Psoas muscle (tissue), 8 donors: ENCODE results near the gene CARS2. TPM values are rescaled to one million over a fixed set of nuclear protein-coding genes. Genes with fewer than 3 reads are reported as not detected.

Experiments
- ATAC-seq, 4 donors: fragments of 200-7000 bp; cut with Tn5 transposase; one replicate each; pipeline ENCODE4 v1.9.1; 2020; ENCODE audit warnings: moderate library complexity in 3 of 4, mild to moderate bottlenecking in 2 of 4
- DNase-seq, 2 donors: peaks; one replicate each; pipeline ENCODE4 v3.0.0-alpha.2; 2020
- H3K27ac ChIP-seq: fragments of 200-600 bp; one replicate; pipeline ENCODE4 v1.8.0; 2022
- H3K27me3 ChIP-seq, 3 donors: fragments of 200-600 bp in 1 of 3; one replicate each; pipeline versions ENCODE4 v1.6.1 to v1.8.0; 2013 to 2022; ENCODE audit warnings: low read length in 2 of 3, mild to moderate bottlenecking in 2 of 3, moderate library complexity in 1 of 3; ENCODE audit not compliant: insufficient read depth in 3 of 3
- H3K36me3 ChIP-seq, 2 donors: fragments of 200-600 bp in 1 of 2; one replicate each; pipeline versions ENCODE4 v1.6.1 to v1.8.0; 2013 to 2022; ENCODE audit warnings: low read depth in 1 of 2, mild to moderate bottlenecking in 1 of 2, moderate library complexity in 1 of 2; ENCODE audit not compliant: insufficient read depth in 1 of 2
- H3K4me1 ChIP-seq: fragments of 200-600 bp; one replicate; pipeline ENCODE4 v1.8.0; 2022
- H3K4me3 ChIP-seq: fragments of 200-600 bp; one replicate; pipeline ENCODE4 v1.8.0; 2022; ENCODE audit warnings: mild to moderate bottlenecking
- H3K9me3 ChIP-seq: fragments of 200-600 bp; one replicate; pipeline ENCODE4 v1.8.0; 2022
- WGBS, 3 donors: extraction: QIAGEN DNeasy Blood & Tissue Kit; methylation state at CpG; one replicate each; pipeline versions ENCODE4 v1.1.6 to v1.1.7; 2013; 5-methylcytosine and 5-hydroxymethylcytosine counted together
- intact Hi-C, 2 donors: fragments of 100-400 bp; cut with DNase I; formaldehyde crosslinking; loops; one replicate each; pipeline versions ENCODE4 v1.11.0 to v1.14.2; 2022
- polyA plus RNA-seq, 3 donors: library from polyadenylated mRNA; stranded (reverse); fragments of 200-250 nt; gene quantifications; one replicate each; pipeline ENCODE4 v1.2.3, GENCODE V29; 2013
- total RNA-seq, 4 donors: library from RNA; stranded (reverse); fragmentation: NEBNext Ultra II Directional in 2 of 4; extraction: Animal tissue kit (Norgen Biotek cat#: 25700) in 2 of 4; gene quantifications; one replicate each; pipeline versions ENCODE4 v1.2.1 to v1.2.4, GENCODE V29; 2021 to 2023
- TF ChIP-seq, protein P1 (sequence below): fragments of 200-600 bp; IDR thresholded peaks from one replicate; pipeline ENCODE4 v1.8.0; 2022; ENCODE audit warnings: antibody characterized with exemption
- donor health status: healthy with polysubstance abuse.
- donor health status: DM: no; HTN: no; CAD: no; lungs with moderate emphysema.
- donor health status: Bipolar disorder and iron deficiency.
- donor health status: healthy.
- donor health status: DM: yes; HTN: yes; CAD: no.
- donor health status: DM: no; HTN: no; CAD: no.
- donor health status: DM: no; HTN: no; CAD: no.
- donor health status: DM: yes; HTN: yes; CAD: no.

CARS2 gene
- total and polyA plus RNA-seq, 7 donors: 41.3 to 85.2 (median 56.3) TPM

DNA sequence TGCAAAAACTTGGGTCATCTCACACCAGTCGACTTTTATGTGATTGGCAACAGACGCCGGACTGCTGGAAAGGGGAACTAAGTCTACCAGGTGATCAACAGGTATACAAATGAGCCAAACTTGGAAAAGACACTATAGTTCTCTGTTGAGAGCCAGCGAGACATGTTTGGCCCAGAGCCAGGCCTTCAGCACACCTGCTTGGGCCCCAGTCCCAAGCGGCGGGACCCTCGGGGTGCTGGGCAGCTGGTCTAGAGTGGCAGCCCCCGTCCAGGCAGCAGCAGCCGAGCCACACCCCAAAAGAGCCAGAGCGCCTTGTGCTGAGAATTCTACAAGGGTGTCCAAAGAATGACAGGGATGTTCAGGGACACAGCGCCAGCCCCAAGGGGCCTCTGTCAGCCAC, 62.6 kb downstream of the CARS2 start:
- intact Hi-C loops: no loop called here
- TF ChIP-seq, protein P1, sequence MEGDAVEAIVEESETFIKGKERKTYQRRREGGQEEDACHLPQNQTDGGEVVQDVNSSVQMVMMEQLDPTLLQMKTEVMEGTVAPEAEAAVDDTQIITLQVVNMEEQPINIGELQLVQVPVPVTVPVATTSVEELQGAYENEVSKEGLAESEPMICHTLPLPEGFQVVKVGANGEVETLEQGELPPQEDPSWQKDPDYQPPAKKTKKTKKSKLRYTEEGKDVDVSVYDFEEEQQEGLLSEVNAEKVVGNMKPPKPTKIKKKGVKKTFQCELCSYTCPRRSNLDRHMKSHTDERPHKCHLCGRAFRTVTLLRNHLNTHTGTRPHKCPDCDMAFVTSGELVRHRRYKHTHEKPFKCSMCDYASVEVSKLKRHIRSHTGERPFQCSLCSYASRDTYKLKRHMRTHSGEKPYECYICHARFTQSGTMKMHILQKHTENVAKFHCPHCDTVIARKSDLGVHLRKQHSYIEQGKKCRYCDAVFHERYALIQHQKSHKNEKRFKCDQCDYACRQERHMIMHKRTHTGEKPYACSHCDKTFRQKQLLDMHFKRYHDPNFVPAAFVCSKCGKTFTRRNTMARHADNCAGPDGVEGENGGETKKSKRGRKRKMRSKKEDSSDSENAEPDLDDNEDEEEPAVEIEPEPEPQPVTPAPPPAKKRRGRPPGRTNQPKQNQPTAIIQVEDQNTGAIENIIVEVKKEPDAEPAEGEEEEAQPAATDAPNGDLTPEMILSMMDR: no peak
- Histone ChIP-seq H3K4me3 (no peak overlapping the region), H3K9me3 (no peaks in the 10 kb centered on the region), H3K36me3 (peaks cover 5 to 62% of the 10 kb centered on the region in 2 donors), H3K27ac (no peak overlapping the region), H3K4me1 (peaks cover 4% of the 10 kb centered on the region), H3K27me3 (no peaks in the 10 kb centered on the region)
- DNase-seq (no peak), ATAC-seq (no peak)
- 55 to 72% (median 64%) methylated on average over 11 of the region's 11 CpGs for whole genome bisulfite sequencing, 3 donors

DNA sequence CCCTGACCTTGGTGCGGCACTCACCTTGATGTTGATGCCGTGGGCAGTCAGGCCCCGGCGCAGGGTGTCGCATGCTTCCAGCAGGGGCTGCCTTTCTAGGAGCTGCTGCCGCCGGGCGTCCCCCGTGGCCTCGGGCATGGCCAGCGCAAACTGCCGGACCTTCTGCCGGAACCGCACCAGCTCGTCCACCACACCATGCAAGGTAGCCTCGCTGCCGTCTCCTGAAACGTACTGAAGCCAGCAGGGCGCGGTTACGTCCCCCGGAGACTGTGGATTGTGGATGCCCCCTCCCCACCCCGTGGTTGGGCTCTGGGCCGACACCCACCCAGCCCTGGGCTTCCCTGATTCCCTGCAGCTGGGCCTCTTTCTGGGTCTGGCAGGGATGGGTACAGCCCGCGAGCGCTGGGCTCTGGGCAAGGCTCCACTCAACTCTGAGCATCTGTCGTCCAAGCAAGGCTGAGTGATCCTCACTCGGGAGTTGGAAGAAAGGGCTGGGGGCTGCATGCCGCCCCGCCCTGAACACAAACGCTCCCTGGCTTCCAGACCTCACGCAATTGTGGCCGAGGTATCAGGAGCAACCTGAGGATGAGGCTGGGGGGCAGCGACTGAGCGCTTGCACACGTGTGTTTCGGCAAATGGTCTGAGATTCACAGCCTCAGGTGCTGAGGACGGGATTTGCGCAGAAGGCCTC, 63.5 kb downstream of the CARS2 start:
- H3K36me3 ChIP-seq: peaks cover 5 to 71% of the 10 kb centered on the region in 2 donors
- peaks cover 4% of the 10 kb centered on the region for H3K4me1 ChIP-seq
- TF ChIP-seq, protein P1: no peak
- WGBS, 3 donors: 86 to 88% (median 87%) methylated on average over 38 to 40 of the region's 40 CpGs
- no peaks in the 10 kb centered on the region for H3K27me3 ChIP-seq
- no peak for DNase-seq
- no peak overlapping the region for H3K4me3 ChIP-seq
- H3K9me3 ChIP-seq: no peaks in the 10 kb centered on the region
- intact Hi-C loops: no loop called here
- ATAC-seq: no peak
- no peak overlapping the region for H3K27ac ChIP-seq

DNA sequence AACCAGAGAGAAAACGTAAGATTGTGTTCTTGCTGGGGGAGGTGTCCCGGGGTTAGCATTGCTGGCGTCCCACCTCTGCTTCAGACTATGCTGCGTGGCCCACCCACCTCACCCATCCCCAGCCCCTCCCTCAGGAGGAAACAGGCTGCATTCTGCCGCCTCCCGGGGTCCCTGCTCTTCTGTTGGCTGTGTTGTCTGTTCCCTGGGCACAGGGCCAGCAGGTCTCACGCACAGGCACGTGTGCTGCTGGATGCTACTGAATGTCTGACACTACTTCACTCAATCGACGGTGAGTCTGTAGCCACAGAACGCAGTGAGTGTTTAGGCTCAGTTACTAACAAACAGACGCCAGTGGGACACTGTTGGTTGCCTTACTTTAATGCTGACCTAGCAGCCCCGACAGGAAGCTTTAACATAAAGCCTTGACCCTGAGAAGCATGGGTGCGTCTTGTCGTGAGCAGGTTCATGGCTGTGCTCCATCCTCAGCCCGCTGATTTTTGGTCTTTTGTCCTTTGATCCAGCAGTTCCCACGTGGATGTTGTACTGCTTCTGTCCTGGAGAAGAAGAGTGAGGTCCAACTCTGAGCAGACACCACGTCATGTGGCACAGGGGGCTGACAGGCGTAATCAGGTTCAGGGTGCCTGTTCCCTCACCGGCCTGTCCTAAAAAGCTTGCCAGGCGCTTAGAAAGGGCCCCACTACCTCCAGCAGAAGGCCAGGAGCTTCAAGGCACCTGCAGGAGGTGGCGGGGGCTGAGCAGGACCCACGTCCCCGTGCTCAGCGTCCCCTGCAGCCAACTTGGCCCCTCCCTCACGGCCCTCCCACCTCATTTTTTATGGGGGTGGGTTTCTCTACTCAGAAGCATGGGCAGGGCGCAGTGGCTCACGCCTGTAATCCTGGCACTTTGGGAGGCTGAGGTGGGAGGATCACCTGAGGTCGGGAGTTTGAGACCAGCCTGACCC, 64.6 kb downstream of the CARS2 start:
- TF ChIP-seq, protein P1: no peak
- intact Hi-C loops: no loop called here
- no peak for ATAC-seq
- no peak for DNase-seq
- Histone ChIP-seq H3K9me3 (no peaks in the 10 kb centered on the region), H3K27ac (peak overlapping the region; percentile 30), H3K27me3 (no peaks in the 10 kb centered on the region), H3K4me1 (peaks cover 4% of the 10 kb centered on the region), H3K4me3 (no peak overlapping the region), H3K36me3 (peaks cover 5 to 82% of the 10 kb centered on the region in 2 donors)
- WGBS, 3 donors: 70% methylated on average over 29 of the region's 29 CpGs

DNA sequence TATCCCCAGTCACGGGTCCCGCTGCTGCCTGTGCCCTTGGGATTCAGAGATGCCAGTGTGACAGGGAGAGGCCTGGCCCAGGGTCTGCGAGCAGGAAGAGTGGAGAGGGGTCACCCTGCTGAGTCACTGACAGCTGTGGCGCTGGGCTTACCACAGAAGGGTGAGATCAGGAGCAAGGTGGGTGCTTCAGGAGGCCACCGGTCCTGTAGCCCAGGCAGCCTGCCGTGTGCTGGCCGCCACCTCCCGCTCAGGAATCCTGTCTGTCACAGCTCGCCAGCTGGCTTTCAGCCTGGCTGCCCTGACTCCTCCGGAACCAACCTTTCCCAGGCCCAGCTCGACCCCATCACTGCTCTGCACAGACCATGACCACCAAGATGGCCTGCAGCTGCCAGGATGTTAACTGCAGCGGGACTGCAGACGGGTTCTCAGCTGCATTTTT, 65.3 kb downstream of the CARS2 start:
- peak; percentile 31 to 55 (median 40) for ATAC-seq
- 33 to 55% (median 42%) methylated on average over 13 of the region's 13 CpGs for WGBS, 3 donors
- no peak overlapping the region for H3K4me3 ChIP-seq
- TF ChIP-seq, protein P1: no peak
- no peaks in the 10 kb centered on the region for H3K9me3 ChIP-seq
- H3K27me3 ChIP-seq: no peaks in the 10 kb centered on the region
- DNase-seq: peak in 1 of 2 donors; percentile 73
- intact Hi-C loops: no loop called here
- peak overlapping the region; percentile 30 for H3K27ac ChIP-seq
- peaks cover 5 to 89% of the 10 kb centered on the region in 2 donors for H3K36me3 ChIP-seq
- H3K4me1 ChIP-seq: peaks cover 4% of the 10 kb centered on the region
